GM21381 (cell line): ENCODE results near the gene COL25A1.
"Not testable (repeated sequence)": the region's sequence is repeated elsewhere in the genome, so short reads cannot be mapped to it uniquely, and the experiment has no call there.

ENCODE experiments used
- ATAC-seq: cut with Tn5 transposase; IDR thresholded peaks from one replicate; pipeline ENCODE4 v1.9.1; 2021; ENCODE audit warnings: mild to moderate bottlenecking, moderate library complexity; ENCODE audit not compliant: unreplicated experiment

COL25A1 gene

GRCh38 chr4:108972613-108973283, 329.7 kb downstream of the COL25A1 start:
- ATAC-seq, result no peak

- ATAC-seq, result no peak
Measured at GRCh38 chr4:108971473-108971872, 331.0 kb downstream of the COL25A1 start.

DNA sequence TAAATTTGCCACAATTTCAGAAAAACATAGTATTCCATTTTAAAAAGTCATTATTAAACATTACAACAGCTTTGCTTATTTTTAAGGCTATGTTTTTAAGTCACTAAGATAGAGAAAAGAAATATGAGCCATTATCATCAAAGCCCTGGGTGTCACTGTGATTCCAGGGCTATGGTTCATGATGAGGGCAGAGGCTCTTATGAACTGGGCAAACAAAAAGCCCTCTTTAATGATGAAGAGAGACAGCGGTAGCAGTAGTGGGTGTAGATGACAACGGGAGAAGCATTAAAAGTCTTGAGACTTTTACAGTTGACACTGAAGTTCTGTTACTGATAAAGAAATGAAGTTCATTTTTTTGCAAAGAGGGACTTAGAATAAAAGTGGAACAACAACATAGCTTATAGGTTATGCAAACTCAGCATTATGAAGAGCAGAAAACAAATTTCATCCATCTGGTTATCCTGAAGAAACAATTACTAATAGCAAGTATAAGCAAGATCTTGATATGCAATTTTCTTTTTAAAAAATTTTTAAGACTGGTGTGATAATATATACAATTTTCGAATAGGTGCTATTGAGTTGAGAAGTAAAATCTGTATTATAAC, 336.9 kb downstream of the COL25A1 start:
- ATAC-seq, result no peak

GRCh38 chr4:108965016-108965415, 337.4 kb downstream of the COL25A1 start:
- no peak for ATAC-seq

GRCh38 chr4:108963910-108964309, 338.5 kb downstream of the COL25A1 start:
- no peak for ATAC-seq

DNA sequence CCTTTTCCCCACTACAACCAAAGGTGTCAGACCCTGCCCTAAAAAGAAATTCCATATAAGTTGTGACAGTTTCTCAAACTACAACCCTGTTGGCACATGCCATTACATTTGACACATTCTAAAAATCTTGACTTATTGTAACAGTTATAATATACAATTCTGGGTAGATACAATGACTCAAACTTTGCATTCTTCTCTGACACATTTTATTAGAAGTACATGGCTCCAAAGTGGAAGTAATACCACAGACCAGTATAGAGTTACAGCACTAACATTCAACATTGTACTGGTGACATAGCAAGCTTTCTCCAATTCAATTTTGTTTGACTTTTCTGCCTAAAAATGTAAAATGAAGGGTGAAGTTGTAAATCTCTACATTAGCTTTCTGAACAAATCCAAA, 343.0 kb downstream of the COL25A1 start:
- ATAC-seq, result no peak

DNA sequence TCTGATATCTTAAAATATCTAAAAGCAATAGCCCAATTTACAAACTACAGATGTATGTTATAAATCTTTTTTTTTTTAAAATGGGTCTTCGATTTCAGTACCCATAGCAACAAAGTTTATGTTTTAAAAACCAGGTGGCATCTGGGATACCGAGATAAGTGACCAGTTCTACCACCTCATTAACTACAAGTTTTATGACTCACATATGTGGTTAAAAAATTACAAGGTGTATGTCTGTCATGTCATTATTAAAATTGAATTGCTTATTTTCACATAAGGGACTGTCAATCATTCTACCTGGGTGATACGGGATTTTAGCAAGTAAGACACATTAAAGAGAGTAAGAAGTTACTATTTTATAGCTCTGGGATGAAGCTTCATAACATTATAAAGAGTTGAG, 347.6 kb downstream of the COL25A1 start:
- no peak for ATAC-seq

- ATAC-seq, result no peak
Measured at GRCh38 chr4:108953941-108954340, 348.5 kb downstream of the COL25A1 start.

DNA sequence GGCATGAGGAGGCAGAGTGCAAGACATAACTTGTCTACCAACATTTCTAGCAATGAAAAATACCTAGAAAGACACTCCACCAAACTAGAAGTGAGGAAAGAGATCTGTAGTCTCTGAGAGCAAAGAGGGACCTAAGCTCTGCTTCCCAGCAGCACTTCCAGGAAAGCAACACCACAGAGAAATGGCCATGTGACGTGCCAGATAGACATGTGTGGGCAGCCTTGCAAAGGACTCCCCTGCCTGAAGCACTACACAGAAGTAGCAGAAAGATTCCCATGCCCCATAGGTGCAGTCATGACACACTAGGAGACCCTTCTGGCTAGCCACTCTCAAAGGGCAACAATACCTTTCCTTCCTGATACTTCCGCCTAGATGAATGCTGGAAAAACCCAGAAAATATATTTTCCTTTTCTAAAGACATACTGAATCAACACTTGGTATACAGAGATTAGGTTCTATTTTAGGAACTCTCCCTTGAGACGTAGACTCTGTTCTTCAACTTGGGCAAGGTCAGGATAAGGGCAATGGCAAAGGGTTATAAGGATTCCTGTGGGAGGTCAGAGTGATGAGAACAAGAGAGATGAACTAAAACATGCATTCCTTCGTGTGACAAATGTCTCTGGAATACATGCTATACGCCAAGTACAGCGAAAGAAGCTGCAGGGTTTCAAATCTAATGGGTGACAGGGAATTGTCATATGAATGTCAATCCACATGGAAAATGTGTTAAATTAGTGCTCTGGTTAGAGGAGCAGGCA, 352.1 kb downstream of the COL25A1 start:
- ATAC-seq, result no peak

DNA sequence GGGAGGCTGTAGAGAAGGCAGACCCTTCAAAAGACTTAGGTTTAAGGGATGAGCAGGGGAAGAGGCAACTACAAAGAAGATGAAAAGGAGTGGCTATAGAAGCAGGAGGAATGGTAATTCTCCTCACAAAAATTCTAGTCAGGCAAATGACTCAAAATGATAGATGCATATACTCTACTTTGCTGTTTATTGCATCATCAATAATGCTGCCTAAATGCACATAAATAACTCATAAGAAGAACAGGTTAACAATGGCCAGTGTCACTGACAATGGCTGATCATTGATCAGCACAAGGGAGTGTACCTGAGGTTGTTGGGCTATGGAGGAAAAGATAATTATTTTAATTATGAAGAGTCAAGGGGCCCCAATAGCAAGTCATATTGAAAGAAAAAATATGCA, 354.9 kb downstream of the COL25A1 start:
- ATAC-seq, result no peak

- ATAC-seq, result no peak
Measured at GRCh38 chr4:108946237-108946636, 356.2 kb downstream of the COL25A1 start.

DNA sequence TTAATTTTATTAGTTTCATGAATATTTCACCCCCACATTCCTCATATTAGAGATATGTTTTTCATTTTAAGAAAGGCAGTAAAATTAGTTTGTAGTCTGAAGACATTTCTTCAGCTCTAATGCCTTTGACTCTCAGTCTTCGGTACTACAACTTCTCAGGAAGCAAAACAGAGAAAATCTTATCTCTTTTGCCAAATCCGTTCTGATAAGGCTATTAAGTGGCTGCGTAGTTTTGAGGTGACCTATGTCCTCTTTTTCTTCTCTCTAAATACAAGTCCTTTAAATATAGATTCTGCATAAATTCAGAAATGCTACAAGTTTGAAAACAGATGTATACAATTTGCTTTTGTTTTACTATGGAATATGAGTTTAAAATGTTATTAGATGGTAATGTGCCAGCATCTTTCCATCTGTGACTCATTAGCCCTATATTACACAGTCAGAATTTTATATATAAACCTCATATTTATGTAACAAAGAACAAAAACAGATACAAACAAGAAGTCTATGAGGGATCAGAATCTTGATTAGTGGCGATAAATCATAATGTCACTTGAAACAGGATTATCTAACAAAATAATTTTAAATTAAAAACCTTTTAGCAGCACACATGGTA, 358.4 kb downstream of the COL25A1 start:
- ATAC-seq, result no peak

DNA sequence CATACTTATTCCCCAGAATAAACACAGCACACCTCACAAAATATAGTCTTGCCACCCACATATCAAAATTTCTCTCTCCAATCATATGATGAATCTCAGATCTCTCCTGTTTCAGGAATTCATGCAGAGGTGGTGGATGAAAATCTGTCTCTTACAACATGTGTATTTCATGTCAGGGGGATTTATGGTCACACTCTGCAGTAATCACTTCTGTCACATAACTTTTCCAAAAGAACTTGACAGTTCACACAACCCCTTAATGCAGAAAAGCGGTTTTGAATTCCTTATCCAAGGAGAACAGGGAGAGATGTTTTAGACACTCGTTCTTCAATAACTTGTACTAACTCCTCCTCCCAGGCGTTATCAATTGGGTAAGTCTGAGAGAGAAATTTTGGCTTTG, 359.1 kb downstream of the COL25A1 start:
- ATAC-seq, result no peak

DNA sequence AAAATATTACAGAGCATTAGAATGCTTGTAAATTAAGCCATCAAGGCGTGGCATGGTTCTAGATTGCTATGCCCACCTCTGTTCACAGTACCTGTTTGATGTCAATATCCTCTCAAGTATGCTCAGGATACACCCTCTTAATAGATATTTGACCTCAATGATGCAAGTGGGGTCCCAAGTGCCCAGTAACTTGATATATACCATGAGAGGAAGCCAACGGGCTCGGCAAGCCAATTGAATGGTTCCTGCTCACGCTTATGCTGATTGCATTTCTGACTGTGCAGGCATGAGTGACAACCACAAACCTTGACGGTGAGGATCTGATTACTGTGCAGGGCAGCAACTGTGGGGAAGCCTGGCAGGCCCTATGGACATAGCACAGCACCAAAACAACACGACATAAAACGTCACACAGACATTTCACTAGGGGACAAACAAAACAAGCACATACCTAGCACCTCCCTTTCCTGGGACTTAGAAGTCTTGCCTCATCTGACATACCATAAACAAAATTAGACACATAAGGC, 360.5 kb downstream of the COL25A1 start:
- ATAC-seq, result no peak

- no peak for ATAC-seq
Measured at GRCh38 chr4:108940634-108941033, 361.8 kb downstream of the COL25A1 start.

- no peak for ATAC-seq
Measured at GRCh38 chr4:108940149-108940548, 362.3 kb downstream of the COL25A1 start.

GRCh38 chr4:108937066-108937465, 365.4 kb downstream of the COL25A1 start:
- no peak for ATAC-seq

DNA sequence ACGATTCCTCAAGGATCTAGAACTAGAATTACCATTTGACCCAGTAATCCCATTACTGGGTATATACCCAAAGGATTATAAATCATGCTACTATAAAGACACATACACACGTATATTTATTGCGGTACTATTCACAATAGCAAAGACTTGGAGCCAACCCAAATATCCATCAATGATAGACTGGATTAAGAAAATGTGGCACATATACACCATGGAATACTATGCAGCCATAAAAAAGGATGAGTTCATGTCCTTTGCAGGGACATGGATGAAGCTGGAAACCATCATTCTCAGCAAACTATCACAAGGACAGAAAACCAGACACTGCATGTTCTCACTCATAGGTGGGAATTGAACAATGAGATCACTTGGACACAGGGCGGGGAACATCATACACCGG, 368.5 kb downstream of the COL25A1 start:
- ATAC-seq, result not testable (repeated sequence)

- ATAC-seq, result no peak
Measured at GRCh38 chr4:108933046-108933445, 369.4 kb downstream of the COL25A1 start.

- no peak for ATAC-seq
Measured at GRCh38 chr4:108931926-108932325, 370.5 kb downstream of the COL25A1 start.

DNA sequence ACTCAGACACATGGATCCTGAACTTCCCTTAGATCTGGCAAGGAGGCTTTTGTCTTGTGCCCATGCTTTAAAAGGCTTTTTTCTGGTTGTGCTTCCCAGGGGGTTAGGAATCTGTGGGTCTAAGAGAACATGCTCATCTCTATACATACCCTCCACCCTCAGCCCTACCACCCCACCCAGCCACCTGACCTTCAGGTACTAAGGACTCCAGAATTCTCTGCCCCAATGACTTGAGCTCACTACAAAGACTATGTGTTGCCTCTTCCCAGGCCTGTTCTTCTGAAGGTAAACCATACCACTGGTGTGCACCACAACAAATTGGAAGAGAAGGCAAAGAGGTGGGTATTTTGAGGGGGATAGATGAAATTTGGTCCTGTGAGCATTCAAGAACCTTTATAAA, 372.3 kb downstream of the COL25A1 start:
- no peak for ATAC-seq
